GM18505 (cell line): ENCODE results near the gene MGME1.

Experiments
- ATAC-seq: cut with Tn5 transposase; IDR thresholded peaks from one replicate; pipeline ENCODE4 v1.9.1; 2021; ENCODE audit not compliant: unreplicated experiment
- POLR2A ChIP-seq: IDR thresholded peaks from 4 replicates; pipeline ENCODE4 v1.6.1; 2011; ENCODE audit warnings: borderline replicate concordance; ENCODE audit not compliant: insufficient read depth, insufficient read length; ENCODE audit errors: extremely low read depth

The MGME1 gene, protein sequence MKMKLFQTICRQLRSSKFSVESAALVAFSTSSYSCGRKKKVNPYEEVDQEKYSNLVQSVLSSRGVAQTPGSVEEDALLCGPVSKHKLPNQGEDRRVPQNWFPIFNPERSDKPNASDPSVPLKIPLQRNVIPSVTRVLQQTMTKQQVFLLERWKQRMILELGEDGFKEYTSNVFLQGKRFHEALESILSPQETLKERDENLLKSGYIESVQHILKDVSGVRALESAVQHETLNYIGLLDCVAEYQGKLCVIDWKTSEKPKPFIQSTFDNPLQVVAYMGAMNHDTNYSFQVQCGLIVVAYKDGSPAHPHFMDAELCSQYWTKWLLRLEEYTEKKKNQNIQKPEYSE

DNA sequence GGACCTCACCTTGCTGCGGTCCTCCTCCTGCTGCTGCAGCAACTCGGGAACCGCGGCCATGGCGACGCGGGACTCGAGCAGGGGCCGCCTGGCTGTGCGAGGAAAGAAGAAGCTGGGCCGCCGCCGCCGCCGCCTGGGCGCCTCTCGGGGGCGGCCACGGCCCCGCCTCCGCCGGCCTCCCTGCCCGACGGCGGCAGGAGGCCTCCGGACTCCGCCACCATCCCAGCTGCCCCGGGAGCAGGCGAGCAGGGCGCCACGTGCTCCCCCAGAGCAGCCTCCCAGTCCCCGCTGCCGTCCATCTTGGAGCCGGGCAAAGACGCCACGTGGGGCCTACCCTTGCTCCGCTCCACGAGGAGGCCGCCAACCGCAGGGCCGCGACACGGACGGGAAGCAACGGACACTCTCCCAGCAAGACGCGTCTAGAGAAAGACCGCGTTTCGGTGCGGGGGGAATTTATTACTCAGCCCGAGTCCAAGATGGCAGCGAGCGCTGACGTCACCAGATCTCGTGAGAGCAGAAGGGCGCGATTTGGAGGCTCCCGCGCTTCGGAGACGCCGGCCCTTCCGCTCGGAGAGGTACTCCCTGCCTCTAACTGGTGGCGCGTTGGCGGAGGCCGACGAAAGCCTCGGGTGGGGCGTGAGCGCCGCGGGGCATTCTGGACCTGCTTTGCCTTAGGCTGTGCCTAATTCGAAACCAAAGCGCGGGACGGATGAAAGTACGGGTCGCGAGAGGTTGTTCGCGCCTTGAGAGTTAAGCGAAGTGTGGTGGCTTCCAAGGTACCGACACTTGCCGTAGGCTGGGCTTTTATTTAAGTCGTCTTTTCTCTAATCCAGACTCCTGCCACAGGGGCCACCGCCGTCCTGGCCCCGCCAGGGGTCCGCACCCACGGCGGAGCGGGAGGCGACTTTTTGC, at the start of gene MGME1, which contains the start of gene SNX5:
Gene MGME1 (plus strand): TSS at position 653 of the 912 bp plus-strand sequence. CDS start 842 bp downstream, outside the sequence.
Gene SNX5 (minus strand): TSS at position 429 of the 912 bp plus-strand sequence. CDS start 369 bp downstream, at position 60.
- peak; percentile 94 for TF ChIP-seq POLR2A
- ATAC-seq, result peak; percentile 70

DNA sequence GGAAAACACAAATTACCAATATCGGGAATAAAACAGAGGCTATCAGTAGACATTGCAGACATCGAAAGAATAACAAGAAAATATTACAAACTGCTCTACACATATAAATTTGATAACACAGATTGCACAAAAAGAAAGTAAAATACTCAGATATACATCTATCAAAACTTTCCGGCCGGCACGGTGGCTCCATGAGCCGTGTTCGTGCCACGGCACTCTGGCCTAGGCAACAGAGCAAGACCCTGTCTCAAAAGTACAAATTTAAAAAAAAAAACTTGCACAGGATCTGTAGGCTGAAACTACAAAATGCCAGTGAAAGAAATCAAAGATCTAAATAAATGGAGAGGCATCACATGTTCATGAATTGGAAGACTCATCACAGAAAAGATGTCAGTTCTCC, 49.7 kb upstream of the MGME1 start:
- no peak for ATAC-seq
- no peak for TF ChIP-seq POLR2A

DNA sequence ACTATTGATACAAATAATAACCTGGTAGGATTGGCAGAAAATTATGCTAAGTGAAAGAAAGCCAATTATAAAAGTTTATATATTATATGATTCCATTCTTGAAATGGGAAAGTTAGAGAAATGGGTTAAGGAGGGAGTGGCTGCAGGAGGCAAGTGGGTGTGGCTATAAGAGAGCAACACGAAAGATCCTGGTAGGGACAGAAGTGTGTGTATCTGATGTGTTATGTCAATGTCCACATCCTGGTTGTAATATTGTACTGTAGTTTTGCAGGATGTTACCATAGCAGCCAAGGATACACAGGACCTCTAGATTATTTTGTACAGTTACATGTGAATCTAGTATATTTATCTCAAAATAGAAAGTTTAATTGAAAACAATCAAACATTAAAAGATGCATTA, 47.0 kb upstream of the MGME1 start:
- no peak for TF ChIP-seq POLR2A
- ATAC-seq, result no peak

DNA sequence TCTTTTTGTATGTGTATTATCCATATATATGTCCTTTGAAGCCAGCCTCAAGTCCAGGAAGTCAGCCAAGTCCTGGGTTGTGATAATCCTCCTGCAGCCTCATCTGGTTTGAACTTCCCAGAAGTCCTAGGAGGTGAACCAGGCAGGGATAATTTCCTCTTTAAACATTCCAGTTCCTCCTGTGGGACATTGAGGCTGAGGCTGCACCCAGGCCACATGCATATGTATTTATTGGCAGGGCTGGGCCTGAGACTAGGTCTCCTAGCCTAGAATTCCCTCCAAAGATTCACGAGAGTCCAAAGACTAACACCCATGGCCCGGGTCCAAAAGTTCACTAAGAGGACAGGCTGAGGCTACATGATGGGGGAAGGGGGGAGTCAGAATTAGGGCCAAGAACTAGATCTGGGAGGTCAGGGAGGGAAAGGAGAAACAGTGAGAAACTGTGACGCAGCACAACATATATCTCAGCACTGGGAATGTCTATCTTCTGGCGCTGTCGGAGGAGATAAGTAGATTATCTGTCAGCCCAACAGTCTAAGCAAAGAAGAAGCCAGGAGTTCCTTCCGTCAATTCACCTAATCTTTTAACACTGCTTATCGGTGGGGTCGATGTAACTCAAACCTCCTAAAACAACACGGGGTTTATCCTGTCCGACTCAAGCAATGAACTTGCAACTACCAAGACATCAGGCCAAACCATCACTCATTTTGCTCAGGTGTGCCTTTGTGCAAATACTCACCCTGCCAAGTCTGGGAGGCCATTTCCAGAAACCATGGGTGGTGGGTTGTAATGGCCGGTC, 43.5 kb upstream of the MGME1 start:
- no peak for TF ChIP-seq POLR2A

DNA sequence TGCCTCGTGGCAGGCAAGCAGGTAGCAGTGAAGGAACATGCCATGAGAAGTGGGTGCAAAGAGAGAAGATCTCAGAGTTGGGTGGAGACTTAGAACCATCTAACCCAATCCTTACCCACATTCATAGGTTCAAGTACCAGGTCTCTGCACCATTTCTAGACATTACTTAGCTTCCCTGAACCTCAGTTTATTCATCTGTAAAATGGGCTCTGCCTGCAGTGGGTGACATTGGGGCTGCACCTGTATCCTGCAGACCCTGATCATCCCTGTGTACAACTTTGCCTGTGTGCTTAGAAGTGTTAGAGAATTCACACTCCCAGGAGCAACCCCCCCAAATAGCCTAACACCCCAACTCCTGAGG, 42.9 kb upstream of the MGME1 start:
- no peak for ATAC-seq
- no peak for TF ChIP-seq POLR2A

More for the DNA sequence above, 43.5 kb upstream of the MGME1 start:
- ATAC-seq, result no peak

DNA sequence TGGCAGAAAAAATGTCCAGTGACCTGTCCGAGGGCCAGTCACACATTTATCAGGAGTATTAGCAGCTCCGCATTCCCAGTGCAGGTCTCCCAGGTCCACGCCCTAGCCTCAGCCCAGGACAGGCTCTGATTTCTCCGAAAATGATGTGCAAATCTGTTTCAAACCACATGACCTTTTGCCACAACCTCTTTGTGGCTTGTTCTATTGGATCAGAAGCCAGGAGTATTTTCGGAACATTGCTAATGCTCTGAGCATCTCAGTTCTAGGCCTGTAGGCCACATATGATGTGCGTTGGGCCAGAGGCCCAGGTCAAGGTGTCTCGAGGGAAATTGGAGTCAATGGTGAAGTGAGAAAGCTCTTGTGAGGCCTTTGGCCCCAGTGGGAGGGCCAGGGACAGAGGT, 40.6 kb upstream of the MGME1 start:
- ATAC-seq, result no peak
- no peak for TF ChIP-seq POLR2A

DNA sequence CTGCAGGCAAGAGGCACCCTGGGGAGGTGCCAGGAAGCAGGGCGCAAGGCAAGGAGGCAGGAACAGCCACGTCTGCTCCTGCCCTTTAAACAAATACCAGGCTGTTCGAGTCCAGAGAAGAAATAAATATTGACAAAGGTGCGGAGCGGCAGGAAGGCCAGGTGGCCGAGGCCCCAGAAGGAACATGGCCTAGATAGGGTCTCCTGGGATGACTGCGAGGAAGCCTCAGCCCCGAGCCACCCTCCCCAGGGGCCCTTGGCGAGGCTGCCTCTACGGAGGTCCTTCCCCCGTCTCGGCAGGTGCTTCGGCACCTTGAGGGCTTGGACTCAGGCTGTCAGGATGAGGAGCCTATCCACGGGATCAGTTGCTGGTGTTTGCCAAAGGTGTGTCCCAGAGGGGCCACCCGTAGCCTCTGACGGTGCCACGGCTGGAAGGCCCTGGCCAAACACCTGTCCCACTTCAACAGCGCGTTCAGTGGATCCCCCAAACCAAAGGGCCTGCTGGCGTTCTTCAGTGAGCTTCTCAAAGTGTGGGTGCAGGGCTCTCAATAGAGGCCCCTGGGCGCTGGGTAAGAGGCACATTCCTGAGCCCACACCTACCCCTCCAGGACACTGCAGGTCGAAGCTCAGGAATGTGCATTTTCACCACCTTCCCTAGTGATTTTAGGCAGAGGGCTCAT, 40.0 kb upstream of the MGME1 start:
- no peak for TF ChIP-seq POLR2A

DNA sequence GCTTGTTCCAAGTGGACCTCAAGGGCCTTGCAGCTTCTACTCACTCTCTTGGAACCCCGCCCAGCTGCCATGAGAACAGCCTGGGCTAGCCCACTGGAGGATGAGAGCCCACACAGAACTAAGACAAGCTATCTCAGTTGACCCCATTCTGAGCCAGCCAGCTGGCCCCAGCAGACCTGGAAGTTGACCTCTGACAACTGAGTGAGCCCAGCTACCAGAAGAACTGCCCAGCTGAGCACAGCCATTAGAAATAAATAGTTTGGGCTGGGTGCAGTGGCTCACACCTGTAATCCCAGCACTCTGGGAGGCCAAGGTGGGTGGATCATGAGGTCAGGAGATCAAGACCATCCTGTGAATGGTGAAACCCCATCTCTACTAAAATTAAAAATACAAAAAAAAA, 37.3 kb upstream of the MGME1 start:
- TF ChIP-seq POLR2A, result no peak
- ATAC-seq, result no peak

More for the DNA sequence above, 40.0 kb upstream of the MGME1 start:
- no peak for ATAC-seq

DNA sequence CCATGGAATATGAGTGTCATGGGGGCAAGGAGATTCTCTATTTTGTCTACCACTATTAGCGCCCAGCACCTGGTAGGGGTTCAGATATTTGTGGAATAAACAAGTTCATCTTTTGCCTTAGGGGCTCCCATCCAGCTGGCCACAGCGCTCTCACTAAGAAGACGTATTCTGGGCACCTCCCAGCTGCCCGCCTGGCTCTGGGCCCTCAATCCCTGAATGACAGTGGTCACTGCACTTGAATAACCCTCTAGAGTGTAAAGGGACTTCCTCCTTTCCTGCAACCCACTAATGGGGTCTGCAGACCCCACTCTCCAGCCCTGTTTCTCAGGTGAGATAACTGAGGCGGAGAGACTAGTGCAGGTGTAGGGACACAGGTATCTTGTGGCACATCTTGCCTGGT, 36.4 kb upstream of the MGME1 start:
- no peak for ATAC-seq
- TF ChIP-seq POLR2A, result no peak

DNA sequence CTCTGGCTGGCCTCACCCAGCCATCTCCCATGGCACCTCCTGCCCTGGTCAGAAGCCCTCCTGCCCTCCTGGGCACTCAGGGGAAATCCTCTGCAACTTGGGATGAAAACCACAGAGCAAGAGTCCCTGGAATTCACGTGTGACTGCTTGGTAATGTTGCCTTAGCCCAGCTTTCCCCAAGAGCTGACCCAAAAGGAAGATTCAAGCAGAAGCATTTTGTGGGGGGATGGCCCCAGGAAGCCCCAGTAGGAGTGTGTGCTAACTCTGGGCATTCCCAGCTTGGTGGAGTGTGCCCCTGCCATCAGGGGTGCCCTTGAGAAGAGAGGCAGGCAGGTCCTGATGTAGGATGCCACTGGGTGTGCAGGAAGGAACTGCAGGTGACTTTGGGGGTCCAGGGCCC, 35.7 kb upstream of the MGME1 start:
- no peak for TF ChIP-seq POLR2A
- ATAC-seq, result no peak

DNA sequence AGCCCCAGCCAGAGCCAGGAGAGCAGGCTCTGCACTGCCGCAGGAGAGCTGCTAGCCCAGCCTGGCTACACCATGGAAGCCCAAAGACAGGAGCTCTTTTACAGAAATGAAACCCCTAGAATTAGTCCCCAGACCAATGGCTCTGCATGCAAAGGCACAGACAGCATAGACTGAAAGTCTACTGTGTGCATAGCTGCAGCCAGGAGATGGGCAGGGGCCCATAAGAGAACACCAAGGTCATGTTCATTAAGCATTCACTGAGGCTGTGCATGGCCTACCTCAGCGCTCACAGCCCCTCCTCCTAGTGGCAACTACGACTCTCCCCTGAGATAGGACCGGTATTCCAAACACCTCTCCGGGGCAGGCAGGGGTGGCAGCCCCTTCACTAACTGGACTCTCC, 35.1 kb upstream of the MGME1 start:
- TF ChIP-seq POLR2A, result no peak
- ATAC-seq, result no peak

DNA sequence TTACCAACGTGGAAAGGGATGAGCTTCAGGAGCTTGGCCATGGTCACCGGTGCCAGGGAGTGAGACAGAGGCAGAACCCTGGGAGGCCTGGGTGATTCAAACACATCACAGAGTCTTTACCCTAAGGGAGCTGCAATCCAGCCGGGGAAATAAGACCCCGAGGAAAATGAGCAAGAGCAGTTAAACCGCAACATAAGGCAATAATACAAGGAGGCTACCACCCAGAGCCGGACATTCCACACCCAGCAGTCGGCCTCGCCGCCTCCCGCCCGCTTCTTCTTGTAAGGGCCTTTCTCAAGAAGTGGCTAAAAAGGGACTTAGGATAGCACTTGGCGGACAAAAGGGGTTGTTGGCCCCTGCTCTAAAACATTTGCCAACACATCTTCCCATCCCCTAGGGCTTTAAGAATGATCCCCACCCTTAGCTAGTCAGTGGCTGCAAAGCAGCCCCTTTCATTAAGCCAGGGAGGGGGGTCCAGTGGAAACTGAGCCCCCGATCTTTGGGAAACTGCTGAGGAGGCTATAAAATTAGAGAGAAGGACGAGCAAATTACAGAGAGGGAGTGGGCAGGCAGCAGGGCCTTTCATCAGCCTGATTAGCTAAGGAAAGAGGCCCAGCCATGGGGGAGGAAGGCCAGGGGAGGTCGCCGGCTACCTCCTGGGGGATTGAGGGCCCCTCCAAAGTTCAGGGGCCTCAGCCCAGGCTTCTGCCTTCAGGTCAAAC, 34.5 kb upstream of the MGME1 start:
- TF ChIP-seq POLR2A, result no peak
- no peak for ATAC-seq
